ENCODE measurements around the gene STMN3.

GRCh38 chr20:63691711-63692435, 38.6 kb upstream of the STMN3 start:
- TF ChIP-seq SUZ12 (IDR thresholded peaks at IDR 0.05; ENCODE audit: extremely low read depth, insufficient read depth, insufficient read length) (no peak), ZNF274 (IDR thresholded peaks at IDR 0.05; ENCODE audit: low read depth, low read length) (no peak)

Data from NT2/D1 (cell line).